GM21447 (cell line): ENCODE measurements around the gene ELMO1.

Source experiments
- ATAC-seq: cut with Tn5 transposase; IDR thresholded peaks from one replicate; pipeline ENCODE4 v1.9.1; 2021; ENCODE audit not compliant: unreplicated experiment

Gene ELMO1

GRCh38 chr7:37198906-37199485 lies 249.7 kb downstream of the ELMO1 start:
- ATAC-seq = no peak

- no peak for ATAC-seq
Measured at GRCh38 chr7:37198041-37198905, 250.4 kb downstream of the ELMO1 start.

DNA sequence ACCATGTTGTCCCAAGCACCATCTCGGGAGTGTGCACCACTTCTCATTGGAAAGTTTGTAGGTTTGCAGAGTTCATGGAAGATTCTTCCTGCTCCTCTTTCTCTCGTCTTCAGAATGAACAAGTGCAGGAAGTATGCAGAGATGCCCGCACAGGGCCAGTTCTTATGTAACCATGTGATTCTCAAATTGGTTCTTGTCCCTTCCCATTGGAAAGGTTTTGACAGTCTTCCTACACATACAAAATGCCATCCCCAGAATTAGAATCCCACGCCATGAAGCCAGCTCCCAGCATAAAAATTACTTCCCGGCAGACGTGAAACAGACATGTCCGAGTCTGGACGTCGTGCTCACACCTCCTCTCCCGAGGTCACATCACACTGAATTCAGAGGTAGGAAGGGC lies 251.6 kb downstream of the ELMO1 start:
- ATAC-seq = no peak

DNA sequence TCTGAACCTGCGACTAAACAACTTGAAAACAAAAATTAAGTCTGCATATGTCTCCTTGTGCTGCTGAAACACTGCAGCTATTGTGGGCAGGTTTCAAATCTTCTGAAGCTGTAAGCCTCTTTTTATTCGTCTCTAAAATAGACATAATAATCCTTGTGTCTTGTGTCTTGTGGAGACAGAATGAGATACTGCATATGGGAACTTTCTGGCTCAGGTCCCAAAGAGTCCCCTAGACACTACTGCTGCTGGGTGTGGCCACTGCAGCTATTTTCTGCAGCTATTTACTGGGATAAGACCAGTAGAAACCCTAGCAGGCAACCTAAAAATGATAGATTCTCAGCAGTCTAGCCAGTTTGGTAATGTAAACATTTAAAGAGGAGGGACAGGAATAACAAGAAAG lies 252.0 kb downstream of the ELMO1 start:
- ATAC-seq = no peak

GRCh38 chr7:37195388-37195787 lies 253.3 kb downstream of the ELMO1 start:
- ATAC-seq = no peak

DNA sequence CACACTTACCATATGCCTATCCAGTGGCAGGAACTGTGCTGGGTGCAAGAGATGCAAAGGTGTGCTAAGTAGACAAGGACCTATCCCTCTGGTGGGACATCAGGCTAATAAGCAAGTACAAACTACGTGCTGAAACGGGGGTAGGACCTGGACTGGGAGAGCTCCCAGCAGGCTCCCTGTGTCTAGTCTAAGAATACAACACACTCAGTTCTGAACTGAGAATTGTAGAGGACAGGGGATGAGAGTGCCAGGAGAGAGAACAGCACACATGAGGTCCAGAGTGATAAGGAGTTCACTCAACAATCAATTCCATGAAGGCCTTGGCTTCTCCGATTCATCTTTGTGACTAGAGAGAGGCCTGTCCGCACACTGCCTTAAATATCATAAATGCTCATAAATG lies 253.7 kb downstream of the ELMO1 start:
- no peak for ATAC-seq

GRCh38 chr7:37193775-37194135 lies 254.9 kb downstream of the ELMO1 start:
- no peak for ATAC-seq

DNA sequence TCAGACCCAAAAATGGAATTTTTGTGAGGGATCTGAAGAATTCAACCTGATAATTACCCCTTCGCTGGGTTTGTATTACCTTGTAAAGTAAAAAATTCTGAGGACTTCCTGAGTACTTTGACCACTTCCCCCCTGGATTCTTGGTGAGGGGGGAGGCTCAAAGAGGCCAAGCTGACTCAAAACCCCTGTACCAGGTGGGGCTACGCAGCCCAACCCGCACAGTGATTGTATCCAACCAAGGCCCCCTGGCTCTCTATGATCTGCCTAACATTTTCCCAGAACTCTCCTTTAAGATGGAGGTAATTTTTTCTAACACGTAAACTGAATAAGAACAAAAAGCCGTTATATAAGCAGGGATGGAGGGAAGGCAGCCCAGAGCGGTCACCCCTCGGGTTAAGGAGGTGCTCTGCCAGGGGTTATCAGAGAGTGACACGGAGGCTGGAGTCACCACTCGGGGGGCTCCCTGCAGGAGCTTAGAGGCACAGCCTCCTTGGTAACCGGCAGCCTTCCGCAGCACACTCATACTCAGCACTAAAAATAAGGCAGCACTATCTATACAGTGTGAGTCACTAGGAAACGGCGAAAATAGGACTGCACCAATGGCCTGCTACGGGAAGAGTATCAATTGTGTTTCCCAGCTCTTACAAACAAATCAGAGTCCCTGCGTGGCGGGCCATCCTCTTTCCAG lies 255.4 kb downstream of the ELMO1 start:
- no peak for ATAC-seq

- ATAC-seq = no peak
Measured at GRCh38 chr7:37191797-37192196, 256.9 kb downstream of the ELMO1 start.

- ATAC-seq = no peak
Measured at GRCh38 chr7:37187179-37187578, 261.5 kb downstream of the ELMO1 start.

DNA sequence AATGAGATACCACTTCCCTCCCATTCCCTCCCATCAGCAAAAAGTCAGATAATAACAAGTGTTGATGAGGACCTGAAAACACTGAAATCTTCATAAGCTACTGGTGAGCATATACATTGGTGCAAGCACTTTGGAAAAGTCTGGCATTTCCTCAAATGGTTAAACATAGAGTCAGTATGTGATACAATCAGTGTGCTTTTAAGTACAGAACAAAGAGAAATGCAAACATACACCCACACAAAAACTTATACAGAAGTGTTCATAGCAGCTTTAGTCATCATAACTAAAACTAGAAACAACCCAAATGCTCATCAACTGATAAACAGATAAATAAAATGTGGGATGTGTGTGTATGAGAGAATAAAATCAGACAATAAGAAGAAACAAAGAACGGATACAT lies 261.9 kb downstream of the ELMO1 start:
- no peak for ATAC-seq

- ATAC-seq = no peak
Measured at GRCh38 chr7:37181550-37181932, 267.1 kb downstream of the ELMO1 start.

DNA sequence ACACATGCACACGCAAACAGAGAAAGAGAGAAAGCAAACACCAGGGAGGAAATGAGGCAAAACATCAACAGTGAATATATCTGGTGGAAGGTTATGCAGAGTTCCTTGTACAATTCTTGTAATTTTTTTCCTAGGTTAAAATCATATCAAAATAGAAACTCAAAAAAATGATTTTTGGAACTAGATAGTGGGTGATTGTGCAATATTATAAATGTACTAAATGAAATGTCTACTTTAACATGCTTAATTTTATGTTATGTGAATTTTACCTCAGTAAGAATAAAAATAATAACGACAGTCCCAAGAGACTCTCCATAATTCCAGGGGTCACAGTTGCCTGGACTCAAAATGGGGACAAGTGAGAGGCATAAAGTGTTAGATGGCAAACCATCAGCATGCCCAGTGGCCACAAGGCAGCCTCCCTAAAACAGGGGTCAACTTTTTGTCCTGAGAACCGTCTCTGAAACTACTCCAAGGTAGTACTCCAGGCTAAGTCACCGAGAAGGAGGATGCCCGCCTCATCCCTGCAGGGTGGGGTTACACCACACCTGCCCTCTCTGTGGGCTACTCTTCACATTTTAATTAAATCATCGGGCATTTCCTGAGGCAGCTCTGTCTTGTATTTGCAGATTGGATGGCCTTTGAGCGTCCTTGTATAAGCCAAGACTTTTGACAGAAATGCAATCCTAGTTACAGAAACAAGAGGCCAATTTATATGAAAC lies 267.7 kb downstream of the ELMO1 start:
- no peak for ATAC-seq

- ATAC-seq = no peak
Measured at GRCh38 chr7:37176079-37176478, 272.6 kb downstream of the ELMO1 start.

DNA sequence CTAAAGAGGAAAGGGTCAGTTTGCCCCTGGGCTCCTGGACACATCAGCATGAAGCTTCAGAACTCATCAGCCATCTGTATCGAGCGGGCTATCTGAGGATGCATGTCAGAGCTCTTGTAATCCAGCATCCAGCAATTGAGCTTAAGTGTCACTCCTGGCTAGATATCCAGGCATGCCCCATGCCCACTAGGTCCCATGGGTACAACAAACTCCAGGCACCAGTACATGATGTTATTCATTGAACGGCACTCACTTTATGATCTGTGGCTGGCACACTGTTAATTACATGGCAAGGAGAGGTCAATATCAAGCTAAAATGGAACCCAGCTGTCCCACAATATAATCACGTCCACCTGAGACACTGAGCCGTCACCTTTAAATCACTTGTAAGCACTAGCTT lies 274.2 kb downstream of the ELMO1 start:
- ATAC-seq = no peak

DNA sequence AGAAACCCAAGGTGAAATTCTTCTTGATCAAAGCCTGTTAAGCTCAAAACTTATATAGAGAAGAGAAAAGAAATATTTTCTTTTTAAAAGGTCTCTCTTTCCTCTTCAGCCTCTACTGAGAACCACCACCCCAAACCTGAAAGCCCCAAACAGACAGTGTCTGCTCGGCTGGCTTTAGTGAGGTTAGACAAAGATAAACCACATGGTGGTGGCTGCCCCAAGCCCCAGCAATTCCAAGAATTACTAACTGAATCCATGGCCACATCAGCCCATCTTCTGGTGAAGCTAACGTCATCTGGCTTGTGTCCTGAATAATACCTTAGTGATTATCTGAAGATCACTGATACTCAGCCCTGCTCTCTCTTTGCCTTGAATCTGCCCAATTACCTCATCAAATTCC lies 275.0 kb downstream of the ELMO1 start:
- no peak for ATAC-seq

DNA sequence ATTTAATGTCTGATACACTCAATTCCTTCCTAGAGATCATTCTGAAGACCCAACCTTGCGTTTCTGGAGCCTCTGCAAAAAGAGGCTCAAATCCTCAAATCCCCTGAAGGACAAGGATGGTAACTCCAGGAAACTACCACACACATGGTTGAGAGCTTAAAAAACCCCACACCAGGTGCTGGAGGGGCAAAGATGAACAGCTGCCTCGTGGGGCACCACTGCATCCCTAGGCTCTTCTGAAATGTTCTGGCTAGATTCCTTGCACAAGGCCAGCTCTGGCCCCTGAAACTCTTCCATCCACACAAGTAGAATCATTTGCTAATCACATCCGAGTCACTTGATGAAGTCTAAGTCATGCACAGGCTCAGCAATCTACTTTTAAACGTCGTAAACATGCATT lies 286.6 kb downstream of the ELMO1 start:
- no peak for ATAC-seq

DNA sequence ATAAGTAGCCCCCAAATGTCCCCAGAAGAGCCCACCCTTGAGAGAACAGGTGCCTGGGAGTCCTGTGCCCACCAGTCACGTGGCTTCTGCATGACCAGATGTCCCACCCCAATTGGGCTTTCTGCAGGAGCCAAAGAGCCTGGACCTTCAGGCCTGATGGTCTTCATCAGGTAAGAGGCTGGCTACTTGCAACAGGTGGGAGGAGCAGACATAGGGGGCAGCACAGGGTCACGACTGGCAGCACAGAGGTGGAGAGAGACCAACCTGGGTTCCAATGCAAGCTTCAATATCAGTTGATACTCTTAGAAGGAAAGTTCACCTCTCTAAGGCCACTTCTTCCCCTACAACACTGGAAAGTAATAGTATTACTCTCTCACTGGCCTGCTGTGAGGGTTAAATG lies 288.0 kb downstream of the ELMO1 start:
- ATAC-seq = no peak

- no peak for ATAC-seq
Measured at GRCh38 chr7:37153376-37153775, 295.3 kb downstream of the ELMO1 start.

DNA sequence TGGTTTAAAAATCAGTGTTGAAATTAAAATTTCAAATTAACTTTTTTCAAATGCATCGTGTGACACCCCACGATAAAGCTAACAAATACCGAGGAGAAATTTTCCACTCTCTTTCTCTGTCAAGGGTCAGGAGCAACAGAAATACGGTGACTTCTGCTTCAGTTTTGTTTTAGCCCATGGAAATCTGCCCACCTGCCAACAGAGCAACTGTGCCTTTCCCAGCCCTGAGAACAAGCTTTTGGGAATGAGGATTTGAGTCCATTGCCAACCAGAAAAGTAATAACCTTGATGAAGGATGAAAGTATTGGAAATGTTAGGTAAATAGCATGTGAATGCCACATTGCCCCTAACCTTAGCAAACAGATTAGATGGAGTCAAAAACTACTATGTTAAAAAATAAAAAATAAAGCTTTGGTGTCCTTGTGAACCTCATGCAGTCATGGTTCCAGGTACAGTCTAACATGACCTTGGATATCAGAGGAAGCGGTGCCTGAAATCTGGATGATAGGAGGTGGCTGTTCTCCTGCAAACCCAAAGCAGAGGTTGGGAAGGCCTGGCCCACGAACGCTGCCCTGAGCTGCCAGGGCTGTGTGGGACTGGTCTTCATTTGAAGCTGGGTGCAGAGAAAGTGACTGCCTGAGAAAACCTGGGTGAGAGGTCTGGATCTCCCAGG lies 296.8 kb downstream of the ELMO1 start:
- no peak for ATAC-seq

DNA sequence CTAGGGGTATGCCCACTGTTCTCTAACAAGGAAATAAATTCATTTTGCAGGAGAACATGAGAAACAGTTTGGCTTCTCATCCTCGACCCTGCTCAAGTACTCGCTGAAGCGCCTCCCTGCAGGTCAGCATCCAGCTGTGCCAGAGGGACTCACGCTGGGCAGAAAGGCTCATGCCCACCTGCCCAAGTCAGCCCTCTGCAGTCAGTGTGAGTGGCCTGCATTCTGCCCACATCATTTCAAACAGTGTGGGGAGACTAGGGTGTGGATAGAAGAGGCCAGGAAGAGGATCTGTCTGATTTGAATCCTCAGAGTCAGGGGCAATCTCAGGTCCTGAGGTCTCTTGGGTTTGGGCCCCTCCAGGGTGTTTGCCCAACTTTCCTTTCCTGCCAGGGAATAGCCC lies 297.8 kb downstream of the ELMO1 start:
- no peak for ATAC-seq
